Motor neuron (in vitro differentiated cells): ENCODE measurements around the gene GRIK1. TPM values are rescaled to one million over a fixed set of nuclear protein-coding genes. Genes with fewer than 3 reads are reported as not detected.

Experiments
- ATAC-seq, 8 experiments: fragments of 200-7000 bp; cut with Tn5 transposase; replicated peaks in 6 of 8; 2 replicates each; pipeline ENCODE4 v1.8.0; 2021; ENCODE audit warnings: mild to moderate bottlenecking in 8 of 8, moderate library complexity in 8 of 8
- H3K27ac ChIP-seq, 2 donors: fragments of 250-450 bp; sonication (Bioruptor Pico); 2 replicates each; pipeline ENCODE4 v1.9.0; 2021; ENCODE audit warnings: antibody characterized with exemption in 2 of 2, mild to moderate bottlenecking in 2 of 2, moderate library complexity in 1 of 2
- H3K4me1 ChIP-seq, 2 donors: fragments of 250-450 bp; sonication (Bioruptor Pico); replicated peaks in 1 of 2; 2 replicates each; pipeline ENCODE4 v1.6.1; 2021; ENCODE audit warnings: antibody characterized with exemption in 2 of 2, mild to moderate bottlenecking in 2 of 2, moderate library complexity in 1 of 2
- H3K4me3 ChIP-seq, 5 donors: fragments of 250-450 bp; sonication (Bioruptor Pico); 2 replicates each; pipeline ENCODE4 v1.9.0; 2021; ENCODE audit warnings: antibody characterized with exemption in 5 of 5, mild to moderate bottlenecking in 5 of 5, moderate library complexity in 4 of 5
- WGBS, 10 experiments: fragments of 450-650 bp; shearing (Covaris generic); methylation state at CpG; one replicate each; pipeline ENCODE4 v1.0.0; 2022; 5-methylcytosine and 5-hydroxymethylcytosine counted together
- in situ Hi-C, 9 experiments: fragments of 400-800 bp; cut with MboI; loops; one replicate each; pipeline ENCODE4 v1.15.0; 2021; ENCODE audit warnings: low sequenced_read_pairs in 9 of 9, low pct_unique_long_range_greater_than_20kb in 2 of 9; ENCODE audit not compliant: unreplicated experiment in 9 of 9
- total RNA-seq, 8 experiments: library from RNA; unstranded; fragments of 300-600 nt; gene quantifications; 2 replicates each; pipeline versions ENCODE4 v1.2.3 to v1.2.4, GENCODE V29; 2022

GRIK1 gene
- total RNA-seq, 8 experiments from 2014 or later, result 0.15 to 8.7 (median 3.9) TPM

DNA sequence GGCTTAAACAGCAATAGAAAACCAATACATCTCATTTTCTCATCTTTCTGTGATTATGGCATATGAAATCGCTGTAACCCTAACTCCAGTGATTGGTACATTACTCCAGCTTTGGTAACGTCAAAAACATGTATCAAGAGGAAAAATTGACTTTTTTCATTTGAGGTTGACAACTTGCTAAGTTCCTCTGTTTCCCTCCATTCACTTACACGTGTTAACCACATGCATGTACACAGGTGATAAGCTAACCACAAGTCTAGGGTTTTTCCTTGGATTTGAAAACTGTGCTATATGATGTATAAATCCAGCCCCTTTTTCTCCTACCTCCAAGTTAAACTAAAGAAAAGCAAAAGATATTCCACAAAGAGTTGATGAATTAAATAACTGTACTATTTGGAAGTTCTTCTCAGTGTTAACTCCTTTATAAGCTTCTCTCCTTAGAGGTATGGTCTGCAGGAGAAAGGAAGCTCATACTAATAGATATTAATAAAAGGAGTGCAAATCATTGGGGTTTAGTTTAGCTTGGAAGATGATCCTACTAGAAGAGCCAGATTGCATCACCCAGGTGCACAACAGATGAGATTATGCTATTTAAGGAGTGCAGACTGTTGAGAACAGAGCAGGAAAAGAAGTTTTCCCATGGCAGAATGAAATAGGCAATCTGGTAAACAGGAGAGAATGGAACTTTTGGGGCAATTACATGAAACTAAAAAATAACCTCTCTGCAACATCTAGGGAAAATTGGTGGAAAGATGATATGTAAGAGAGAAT, 277.9 kb downstream of the GRIK1 start:
- no peak for ATAC-seq
- Histone ChIP-seq H3K4me1 (peaks cover 9 to 13% of the 10 kb centered on the region in 2 donors), H3K27ac (no peak overlapping the region), H3K4me3 (no peak overlapping the region)
- in situ Hi-C loops, result no loop called here
- 33 to 89% (median 76%) methylated on average over 2 to 3 of the region's 3 CpGs; no CpG with 5 or more reads in 2 of the 10 experiments for WGBS, 10 experiments

DNA sequence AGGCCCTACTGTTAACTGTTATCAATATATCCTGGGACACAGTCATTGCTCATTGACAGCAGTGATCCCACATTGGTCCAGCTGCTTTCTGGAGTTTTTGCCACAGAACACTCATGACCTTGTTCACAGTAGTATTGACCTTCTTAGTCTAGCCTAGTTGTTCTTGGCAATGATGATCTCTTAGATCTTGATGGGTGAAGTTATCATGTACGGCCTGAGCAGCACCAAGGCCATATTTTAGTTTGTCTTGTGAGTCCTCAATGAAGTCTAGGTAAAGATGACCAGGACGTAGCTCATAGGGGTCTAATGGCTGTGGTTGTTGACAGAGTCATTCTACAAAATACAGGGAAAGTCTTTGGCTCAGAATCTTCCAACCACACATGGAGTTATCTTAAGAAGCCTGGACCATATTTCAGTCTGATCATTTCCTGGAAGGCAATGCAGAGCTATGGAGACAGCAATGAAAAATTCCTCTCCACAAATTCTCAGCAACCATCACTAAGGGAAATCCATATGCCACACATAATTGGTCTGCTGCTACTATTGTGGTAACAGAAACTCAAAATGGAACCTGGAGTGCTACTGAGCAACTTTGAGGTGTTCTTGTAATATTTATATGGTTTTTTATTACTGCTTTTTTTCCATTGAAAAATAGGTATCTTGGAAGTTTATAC, 279.6 kb downstream of the GRIK1 start:
- in situ Hi-C loops, result no loop called here
- 60 to 100% (median 86%) methylated on average over 1 to 2 of the region's 2 CpGs; no CpG with 5 or more reads in 3 of the 10 experiments for WGBS, 10 experiments
- ATAC-seq, result no peak
- no peak overlapping the region for H3K4me3 ChIP-seq
- H3K4me1 ChIP-seq, result peaks cover 9 to 18% of the 10 kb centered on the region in 2 donors
- no peak overlapping the region for H3K27ac ChIP-seq

DNA sequence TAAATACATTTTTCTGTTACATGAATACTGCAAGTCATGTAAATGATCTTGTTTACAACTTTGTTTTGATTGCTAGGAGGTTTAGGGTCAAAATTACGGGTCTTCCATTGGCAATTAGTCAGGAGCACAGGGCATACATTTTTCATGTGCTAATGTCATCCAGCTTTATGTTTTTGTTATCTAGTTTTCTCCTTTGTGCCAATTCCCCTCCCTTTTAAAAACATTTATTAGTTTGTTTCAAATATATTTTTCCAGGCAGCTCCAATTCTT, 280.9 kb downstream of the GRIK1 start:
- 0 to 100% (median 78%) methylated on average over 1 of the region's 1 CpG; no CpG with 5 or more reads in 1 of the 10 experiments for WGBS, 10 experiments
- in situ Hi-C loops, result no loop called here
- peaks cover 9 to 18% of the 10 kb centered on the region in 2 donors for H3K4me1 ChIP-seq

GRCh38 chr21:29658177-29658933, 281.4 kb downstream of the GRIK1 start:
- Histone ChIP-seq H3K4me1 (peaks cover 9 to 18% of the 10 kb centered on the region in 2 donors), H3K4me3 (no peak overlapping the region), H3K27ac (no peak overlapping the region)
- in situ Hi-C loops, result no loop called here
- 73 to 100% (median 92%) methylated on average over 2 to 8 of the region's 10 CpGs for WGBS, 10 experiments
- ATAC-seq, result no peak

More for the DNA sequence above, 280.9 kb downstream of the GRIK1 start:
- ATAC-seq, result no peak
- Histone ChIP-seq H3K4me3 (no peak overlapping the region), H3K27ac (no peak overlapping the region)

- H3K4me3 ChIP-seq, result no peak overlapping the region
- no peak overlapping the region for H3K27ac ChIP-seq
- in situ Hi-C loops, result no loop called here
- peaks cover 9 to 18% of the 10 kb centered on the region in 2 donors for H3K4me1 ChIP-seq
- 57 to 89% (median 77%) methylated on average over 4 to 9 of the region's 9 CpGs for whole genome bisulfite sequencing, 10 experiments
- no peak for ATAC-seq
Measured at GRCh38 chr21:29657240-29657989, 282.4 kb downstream of the GRIK1 start.

DNA sequence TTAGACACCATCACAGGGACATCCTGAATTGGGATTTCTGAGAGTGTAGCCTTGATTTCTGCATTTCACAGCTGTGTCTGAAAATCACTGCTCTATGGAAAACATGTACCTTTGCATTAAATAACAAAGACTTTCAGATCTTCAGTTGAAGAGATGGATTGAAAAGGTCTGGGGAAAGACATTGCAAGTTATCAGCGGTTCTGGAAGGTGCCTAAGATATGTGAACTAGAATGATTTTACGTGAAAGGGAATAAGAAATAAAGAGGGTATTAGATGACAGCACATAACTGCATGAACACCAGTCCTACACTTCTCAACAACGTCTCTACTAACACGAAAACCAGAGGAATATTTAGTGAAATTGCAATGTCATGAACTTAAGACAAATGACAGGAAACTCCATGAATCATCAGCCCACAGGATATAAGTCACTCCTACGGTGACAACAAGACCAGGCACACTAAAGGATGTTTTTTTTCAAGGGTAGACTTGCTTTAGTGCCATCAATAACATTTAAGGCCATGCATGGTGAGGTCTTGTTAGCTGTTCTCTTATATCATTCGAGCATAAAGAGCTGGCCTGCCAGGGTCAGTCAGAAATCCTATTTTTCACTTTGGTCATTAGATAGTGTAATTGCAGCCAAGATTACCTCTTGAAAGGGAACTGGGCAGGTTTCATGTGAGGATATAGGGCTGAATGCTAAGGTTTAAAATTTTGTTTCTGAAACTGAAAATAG, 283.1 kb downstream of the GRIK1 start:
- Histone ChIP-seq H3K4me1 (peaks cover 9 to 18% of the 10 kb centered on the region in 2 donors), H3K27ac (no peak overlapping the region), H3K4me3 (no peak overlapping the region)
- WGBS, 10 experiments, result 0 to 86% (median 39%) methylated on average over 2 to 6 of the region's 6 CpGs; no CpG with 5 or more reads in 2 of the 10 experiments
- in situ Hi-C loops, result no loop called here
- ATAC-seq, result peak in 7 of 8 experiments; percentile 86 to 99 (median 96)

DNA sequence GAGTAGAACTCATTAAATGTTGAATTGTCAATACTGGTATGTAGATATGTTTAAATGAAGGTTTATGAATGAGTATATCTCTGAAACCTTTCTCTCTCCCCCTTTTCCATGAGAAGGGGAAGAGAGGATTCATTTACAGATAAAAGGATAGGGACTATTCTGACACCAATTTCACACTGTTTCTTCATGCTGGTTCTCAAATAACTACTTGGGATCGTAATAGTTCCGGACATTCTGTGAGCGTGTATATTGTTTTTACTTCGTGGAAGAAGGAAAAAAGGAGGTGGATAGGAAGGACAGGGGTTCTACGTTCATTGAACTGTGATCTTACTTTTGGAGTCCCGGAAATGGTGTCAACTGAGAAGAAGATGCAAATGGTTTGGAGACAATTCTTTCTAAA, 284.2 kb downstream of the GRIK1 start:
- ATAC-seq, result no peak
- Histone ChIP-seq H3K4me1 (peaks cover 12 to 20% of the 10 kb centered on the region in 2 donors), H3K4me3 (no peak overlapping the region), H3K27ac (no peak overlapping the region)
- WGBS, 10 experiments, result 50 to 98% (median 91%) methylated on average over 2 to 6 of the region's 6 CpGs; no CpG with 5 or more reads in 1 of the 10 experiments
- in situ Hi-C loops, result no loop called here

DNA sequence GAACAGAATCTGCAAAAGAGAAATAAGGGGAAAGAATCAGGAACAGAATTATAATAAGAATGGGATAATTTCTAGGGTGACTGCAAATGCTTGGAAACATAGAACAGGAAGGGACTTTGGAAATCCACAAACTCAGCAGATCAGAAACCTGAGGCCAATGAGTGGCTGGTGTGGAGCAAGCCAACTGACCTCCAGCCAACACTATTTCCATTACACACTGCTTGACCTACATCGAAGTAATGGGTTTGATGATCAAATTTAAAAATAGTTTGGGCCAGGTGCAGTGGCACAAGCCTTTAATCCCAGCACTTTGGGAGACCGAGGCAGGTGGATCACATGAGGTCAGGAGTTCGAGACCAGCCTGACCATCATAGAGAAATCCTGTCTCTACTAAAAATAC, 284.9 kb downstream of the GRIK1 start:
- H3K27ac ChIP-seq, result no peak overlapping the region
- 38 to 100% (median 80%) methylated on average over 1 to 2 of the region's 3 CpGs; no CpG with 5 or more reads in 4 of the 10 experiments for WGBS, 10 experiments

DNA sequence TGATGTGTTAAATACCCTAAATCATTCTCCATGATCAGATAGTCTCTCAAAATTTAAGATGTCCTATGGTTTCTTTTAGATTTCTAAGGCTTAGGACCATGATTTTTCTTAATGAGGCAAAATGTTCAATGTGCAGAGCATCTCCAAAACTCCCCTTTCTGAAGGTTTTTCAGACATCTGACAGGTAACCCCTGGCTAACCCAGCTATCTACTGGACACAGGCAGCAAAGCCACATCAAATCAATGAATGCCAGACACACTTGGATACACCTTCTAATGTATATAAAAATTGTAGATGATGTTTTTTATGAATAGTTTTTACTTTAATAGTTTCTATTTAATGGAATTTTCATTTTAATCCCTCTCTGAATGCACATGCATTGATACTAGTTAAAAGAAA, 285.6 kb downstream of the GRIK1 start:
- Histone ChIP-seq H3K4me3 (no peak overlapping the region), H3K4me1 (peaks cover 21 to 34% of the 10 kb centered on the region in 2 donors), H3K27ac (no peak overlapping the region)
- in situ Hi-C loops, result no loop called here
- ATAC-seq, result no peak

More for the DNA sequence above, 284.9 kb downstream of the GRIK1 start:
- in situ Hi-C loops, result no loop called here
- H3K4me3 ChIP-seq, result no peak overlapping the region
- H3K4me1 ChIP-seq, result peaks cover 18 to 27% of the 10 kb centered on the region in 2 donors
- no peak for ATAC-seq

- Histone ChIP-seq H3K4me1 (peaks cover 20 to 27% of the 10 kb centered on the region in 2 donors), H3K27ac (peak overlapping the region in 1 of 2 donors; percentile 1), H3K4me3 (no peak overlapping the region)
- in situ Hi-C loops, result no loop called here
- peak in 2 of 8 experiments; percentile 66 to 76 for ATAC-seq
- WGBS, 10 experiments, result 38 to 100% (median 86%) methylated on average over 1 to 6 of the region's 6 CpGs; no CpG with 5 or more reads in 2 of the 10 experiments
Measured at GRCh38 chr21:29650523-29651022, 289.2 kb downstream of the GRIK1 start.

DNA sequence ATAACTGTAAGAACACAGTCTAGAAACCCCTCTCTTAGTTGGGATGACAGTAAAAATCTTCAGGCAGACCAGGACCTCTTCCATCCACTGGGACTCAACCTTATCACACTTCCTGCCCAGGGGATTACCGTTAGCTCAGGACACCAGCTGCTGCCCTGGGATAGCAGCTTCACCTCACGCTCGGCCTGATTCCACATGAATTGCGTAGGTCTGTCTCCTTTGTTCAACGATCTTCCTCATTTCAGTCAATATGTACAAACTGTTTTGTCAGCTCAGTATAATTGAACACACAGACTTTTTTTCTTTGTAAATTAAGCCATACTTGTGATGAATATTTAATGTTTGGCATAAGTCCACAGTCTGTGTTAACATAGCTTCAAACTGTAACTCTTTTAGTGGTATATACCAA, 290.4 kb downstream of the GRIK1 start:
- Histone ChIP-seq H3K27ac (no peak overlapping the region), H3K4me1 (peaks cover 20 to 27% of the 10 kb centered on the region in 2 donors), H3K4me3 (no peak overlapping the region)
- in situ Hi-C loops, result no loop called here
- 42 to 89% (median 77%) methylated on average over 1 to 5 of the region's 5 CpGs; no CpG with 5 or more reads in 3 of the 10 experiments for WGBS, 10 experiments
- peak in 4 of 8 experiments; percentile 16 to 45 (median 40) for ATAC-seq

- peaks cover 20 to 27% of the 10 kb centered on the region in 2 donors for H3K4me1 ChIP-seq
- in situ Hi-C loops, result no loop called here
- no peak overlapping the region for H3K4me3 ChIP-seq
- no peak overlapping the region for H3K27ac ChIP-seq
- no peak for ATAC-seq
- WGBS, 10 experiments, result 32 to 100% (median 69%) methylated on average over 2 to 5 of the region's 5 CpGs
Measured at GRCh38 chr21:29648710-29649240, 291.0 kb downstream of the GRIK1 start.
